HG03521 (cell line): ENCODE measurements around the gene TRIM16.
"Not testable (repeated sequence)": the region's sequence is repeated elsewhere in the genome, so short reads cannot be mapped to it uniquely, and the experiment has no call there.

Experiments used
- ATAC-seq: cut with Tn5 transposase; IDR thresholded peaks from one replicate; pipeline ENCODE4 v1.9.1; 2021; ENCODE audit warnings: mild to moderate bottlenecking, moderate library complexity; ENCODE audit not compliant: unreplicated experiment

Gene TRIM16

GRCh38 chr17:15659236-15659635 is 24.9 kb downstream of the TRIM16 start:
- ATAC-seq = no peak

GRCh38 chr17:15658296-15658695 is 25.8 kb downstream of the TRIM16 start:
- ATAC-seq = no peak

- ATAC-seq = no peak
These were observed 26.2 kb downstream of the TRIM16 start for GRCh38 chr17:15657868-15658267.

GRCh38 chr17:15654886-15655561 is 29.1 kb downstream of the TRIM16 start:
- ATAC-seq = no peak

- not testable (repeated sequence) for ATAC-seq
These were observed 29.7 kb downstream of the TRIM16 start for GRCh38 chr17:15654401-15654800.

- no peak for ATAC-seq
These were observed 31.2 kb downstream of the TRIM16 start for GRCh38 chr17:15652960-15653359.

GRCh38 chr17:15651583-15652110 is 32.5 kb downstream of the TRIM16 start:
- no peak for ATAC-seq

GRCh38 chr17:15650741-15651582 is 33.1 kb downstream of the TRIM16 start:
- ATAC-seq = no peak

GRCh38 chr17:15649861-15650421 is 34.2 kb downstream of the TRIM16 start:
- ATAC-seq = no peak

- no peak for ATAC-seq
These were observed 35.7 kb downstream of the TRIM16 start for GRCh38 chr17:15648386-15648785.

GRCh38 chr17:15645942-15646312 is 38.2 kb downstream of the TRIM16 start:
- ATAC-seq = not testable (repeated sequence)

- not testable (repeated sequence) for ATAC-seq
These were observed 38.8 kb downstream of the TRIM16 start for GRCh38 chr17:15645099-15645941.

GRCh38 chr17:15642505-15643251 is 41.4 kb downstream of the TRIM16 start:
- not testable (repeated sequence) for ATAC-seq

- ATAC-seq = not testable (repeated sequence)
These were observed 42.1 kb downstream of the TRIM16 start for GRCh38 chr17:15642014-15642413.

GRCh38 chr17:15630930-15631453 is 53.1 kb downstream of the TRIM16 start:
- ATAC-seq = not testable (repeated sequence)

- not testable (repeated sequence) for ATAC-seq
These were observed 54.1 kb downstream of the TRIM16 start for GRCh38 chr17:15629991-15630390.

- not testable (repeated sequence) for ATAC-seq
These were observed 60.4 kb downstream of the TRIM16 start for GRCh38 chr17:15623661-15624209.

- not testable (repeated sequence) for ATAC-seq
These were observed 60.9 kb downstream of the TRIM16 start for GRCh38 chr17:15623255-15623654.

- ATAC-seq = not testable (repeated sequence)
These were observed 62.0 kb downstream of the TRIM16 start for GRCh38 chr17:15622124-15622523.
